NCI-H82 treated with DMSO at 0.1 percent for 48 hours (cell line): ENCODE measurements around the gene PDRG1.

Source experiments
- DNase-seq: peaks from one replicate; lab custom pipeline; 2025; ENCODE audit not compliant: unreplicated experiment; lab: John Stamatoyannopoulos, UW

The PDRG1 gene

GRCh38 chr20:31967830-31968249 lies 16.0 kb upstream of the PDRG1 start, which contains the start of gene XKR7:
XKR7 (plus strand) TSS chr20:31968151; CDS start chr20:31968176, 25 bp downstream.
- DNase-seq: peak; percentile 52

- DNase-seq: peak; percentile 53
Measured at GRCh38 chr20:31966991-31967655, 15.3 kb upstream of the PDRG1 start.

DNA sequence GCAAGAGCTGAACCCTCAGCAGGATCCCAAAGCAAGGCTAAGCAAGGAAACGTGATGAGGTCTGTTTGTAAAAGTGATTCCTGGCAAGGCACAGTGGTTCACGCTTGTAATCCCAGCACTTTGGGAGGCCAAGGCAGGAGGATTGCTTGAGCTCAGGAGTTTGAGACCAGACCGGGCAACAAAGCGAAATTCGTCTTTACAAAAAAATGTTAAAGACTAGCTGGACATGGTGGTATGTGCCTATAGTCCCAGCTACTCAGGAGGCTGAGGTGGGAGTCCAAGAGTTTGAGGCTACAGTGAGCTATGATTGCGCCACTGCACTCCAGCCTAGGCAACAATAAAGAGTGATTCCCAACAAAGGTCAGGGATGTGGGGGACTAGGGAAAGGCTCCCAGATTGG lies 12.0 kb upstream of the PDRG1 start:
- no peak for DNase-seq

DNA sequence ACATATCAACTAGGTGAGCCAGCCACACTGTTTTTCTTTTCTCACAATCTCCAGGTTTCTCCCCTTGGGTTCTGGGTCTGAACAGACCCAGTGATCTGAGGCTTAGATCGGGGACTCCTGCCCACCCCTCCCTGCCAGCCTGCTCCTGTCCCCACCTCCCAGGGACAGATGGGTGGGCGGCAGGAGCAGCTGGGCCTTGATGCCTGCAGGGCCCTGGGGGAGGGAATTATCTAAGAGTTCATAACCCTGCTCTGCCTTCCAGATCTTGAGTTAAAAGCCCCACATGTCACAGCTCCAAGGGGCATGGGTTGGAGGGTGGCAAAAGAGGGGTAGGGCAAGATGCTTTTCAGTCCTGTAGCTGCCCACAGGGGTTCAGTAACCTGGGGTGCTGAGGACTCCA lies 10.9 kb upstream of the PDRG1 start:
- peak; percentile 96 for DNase-seq

GRCh38 chr20:31956556-31957526 lies 5.0 kb upstream of the PDRG1 start:
- DNase-seq: peak; percentile 74

DNA sequence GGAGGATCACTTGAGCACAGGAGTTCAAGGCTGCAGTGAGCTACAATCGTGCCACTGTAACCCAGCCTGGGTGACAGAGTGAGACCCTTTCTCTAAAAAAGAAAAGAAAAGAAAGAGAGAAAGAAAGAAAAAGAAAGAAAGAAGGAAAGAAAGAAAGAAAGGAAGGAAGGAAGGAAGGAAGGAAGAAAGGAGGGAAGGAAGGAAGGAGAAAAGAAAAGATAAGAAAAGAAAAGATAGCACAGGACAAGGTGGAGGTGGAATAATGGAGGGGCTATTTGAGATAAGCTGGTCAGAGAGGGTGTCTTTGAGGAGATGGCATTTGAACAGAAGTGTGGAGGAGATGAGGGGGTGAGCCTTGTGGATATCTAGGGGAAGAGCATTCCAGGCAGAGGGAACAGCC lies 2.7 kb upstream of the PDRG1 start:
- DNase-seq: no peak

GRCh38 chr20:31953556-31954148 lies 1.8 kb upstream of the PDRG1 start:
- DNase-seq: no peak

DNA sequence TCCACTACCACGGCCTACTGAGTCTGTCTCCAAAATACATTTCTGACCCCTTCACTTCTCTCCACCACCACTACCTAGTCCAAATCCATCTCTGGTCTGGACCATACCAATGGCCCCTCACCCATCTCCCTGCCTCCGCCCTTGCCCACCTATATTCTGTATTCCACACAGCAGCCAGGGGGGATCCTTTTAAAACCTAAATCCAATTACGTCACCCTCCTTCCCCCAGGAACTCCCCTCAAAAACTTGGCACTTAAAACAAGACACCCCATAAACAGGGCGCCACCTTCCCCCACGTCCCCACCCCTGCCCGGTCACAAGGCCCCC lies 680 bp downstream of the PDRG1 start:
- no peak for DNase-seq

DNA sequence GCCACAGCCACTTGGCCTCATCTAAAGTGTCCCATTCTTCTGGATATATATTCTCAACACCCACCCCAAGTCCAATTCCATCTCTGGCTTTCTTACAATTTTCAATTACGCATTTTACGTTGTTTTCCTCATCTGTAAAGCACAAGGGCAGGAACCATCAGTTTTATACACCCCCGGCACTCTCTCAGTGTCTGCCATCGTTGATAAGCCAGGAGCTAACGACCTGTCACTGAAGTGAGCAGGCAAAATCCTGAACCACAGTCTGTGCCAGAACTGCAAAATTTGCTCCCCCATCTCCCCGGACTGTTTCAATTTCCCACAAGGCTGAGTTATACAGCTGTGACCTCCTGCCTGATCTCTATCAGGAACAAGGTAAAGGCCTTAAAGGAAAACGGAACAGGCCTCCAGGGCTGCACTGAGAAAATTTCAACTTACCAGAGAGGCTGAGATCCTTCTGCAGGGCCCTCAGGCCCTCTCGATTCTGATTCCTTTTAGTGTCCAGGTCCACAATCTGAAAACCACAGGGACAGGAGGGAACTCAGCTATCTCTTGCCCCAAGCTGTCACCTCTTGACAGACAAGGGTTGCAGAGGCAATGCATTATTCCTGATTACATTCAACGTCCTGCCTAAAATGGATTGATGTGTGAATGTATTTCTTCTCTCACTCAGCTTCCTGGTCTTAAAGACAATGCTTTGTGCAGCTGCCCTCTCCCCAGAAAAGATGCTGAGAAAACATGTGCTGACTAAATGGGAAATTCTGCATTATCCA lies 1.8 kb downstream of the PDRG1 start:
- no peak for DNase-seq

GRCh38 chr20:31948008-31948407 lies 3.8 kb downstream of the PDRG1 start:
- no peak for DNase-seq

- DNase-seq: no peak
Measured at GRCh38 chr20:31945785-31946184, 6.1 kb downstream of the PDRG1 start.

GRCh38 chr20:31945319-31945718 lies 6.5 kb downstream of the PDRG1 start:
- no peak for DNase-seq

- no peak for DNase-seq
Measured at GRCh38 chr20:31943052-31943471, 8.8 kb downstream of the PDRG1 start.

DNA sequence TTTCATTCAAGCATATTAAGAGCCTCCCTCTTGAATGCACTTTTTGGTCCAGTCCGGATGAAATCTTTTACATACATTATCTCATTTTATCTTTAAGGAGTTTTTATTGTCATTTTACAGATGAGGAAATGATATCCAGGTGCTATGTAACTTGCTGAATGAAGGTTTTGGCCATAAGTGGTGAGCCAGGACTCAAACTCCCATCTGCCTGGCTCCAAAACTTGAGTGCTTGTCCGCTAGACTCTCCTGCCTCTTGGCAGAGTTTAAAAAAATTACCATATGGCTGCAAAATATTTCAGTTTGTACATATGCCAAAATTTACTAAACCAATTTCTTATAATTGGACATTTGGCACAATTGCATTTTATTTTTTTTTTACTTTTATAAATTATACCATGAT lies 12.2 kb downstream of the PDRG1 start:
- DNase-seq: no peak

DNA sequence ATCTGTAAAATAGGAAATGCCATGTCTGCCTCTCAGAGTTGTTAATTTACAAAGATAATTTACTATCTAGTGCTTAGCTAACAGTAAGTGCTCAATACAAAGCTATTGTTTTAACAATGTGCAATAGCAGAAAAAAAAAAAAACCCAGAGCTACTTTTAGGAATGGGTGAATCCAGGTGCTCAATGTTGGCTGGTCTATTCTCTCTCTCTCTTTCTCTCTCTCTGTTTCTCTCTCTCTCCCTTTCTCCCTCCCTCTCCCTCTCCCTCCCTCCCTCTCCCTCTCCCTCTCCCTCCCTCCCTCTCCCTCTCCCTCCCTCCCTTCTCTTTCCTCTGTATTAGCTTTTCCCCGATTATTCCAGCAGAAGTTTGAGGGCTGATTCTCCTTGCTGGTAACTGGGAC lies 14.0 kb downstream of the PDRG1 start:
- no peak for DNase-seq

- DNase-seq: no peak
Measured at GRCh38 chr20:31936420-31936819, 15.4 kb downstream of the PDRG1 start.

DNA sequence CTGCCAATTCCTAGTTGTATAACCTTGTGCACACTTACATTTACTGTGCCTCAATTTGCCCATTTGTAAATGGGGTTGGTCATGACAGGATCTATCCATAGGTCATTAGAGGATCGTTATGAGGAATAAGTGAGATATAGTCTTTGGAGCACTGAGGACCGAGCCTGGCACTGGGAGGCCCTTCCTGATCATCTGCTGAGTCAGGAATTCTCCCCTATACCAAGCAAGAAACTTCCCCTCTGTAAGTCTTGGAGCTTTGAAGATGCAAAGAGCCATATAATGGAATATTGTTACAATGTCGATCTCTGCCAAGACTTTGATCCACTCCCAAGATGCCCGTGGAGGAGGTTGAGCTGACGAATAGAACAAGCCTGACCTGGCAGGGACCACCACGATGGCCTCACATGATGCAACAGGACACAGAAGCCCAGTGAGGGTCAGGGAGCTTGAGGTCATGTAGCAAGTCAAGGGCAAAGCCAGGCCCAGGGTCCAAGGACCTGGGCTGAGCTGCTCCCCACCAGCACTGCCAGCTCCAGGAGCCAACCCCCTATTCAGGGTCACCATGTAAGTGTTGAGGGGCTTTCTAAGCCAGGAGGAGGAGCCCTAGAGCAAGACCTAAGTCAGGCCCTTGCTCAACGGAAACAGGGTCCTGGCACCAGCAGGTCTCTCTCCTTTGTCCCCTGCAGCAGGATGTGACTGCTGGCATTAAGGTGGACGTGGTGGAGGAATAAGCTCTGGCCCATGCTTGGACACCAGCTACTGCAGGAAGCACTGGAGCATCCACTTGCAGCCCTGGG lies 16.7 kb downstream of the PDRG1 start:
- peak; percentile 6 for DNase-seq

DNA sequence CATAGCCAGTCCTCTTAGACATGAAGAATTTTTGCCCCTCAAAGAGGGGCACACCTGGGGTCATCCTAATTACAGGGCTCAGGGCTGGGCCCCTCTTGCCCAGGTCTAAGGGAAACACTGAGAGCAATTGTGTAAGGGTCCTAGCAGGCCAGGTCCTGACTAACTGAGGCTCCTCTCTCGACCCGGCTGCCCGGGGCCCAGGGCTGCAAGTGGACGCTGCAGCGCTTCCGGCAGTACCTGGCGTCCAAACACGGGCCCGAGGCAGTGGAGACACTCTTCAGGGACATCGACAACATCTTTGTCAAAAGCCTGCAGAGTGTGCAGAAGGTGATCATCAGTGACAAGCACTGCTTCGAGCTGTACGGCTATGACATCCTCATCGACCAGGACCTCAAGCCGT lies 17.4 kb downstream of the PDRG1 start:
- no peak for DNase-seq

GRCh38 chr20:31933698-31934097 lies 18.1 kb downstream of the PDRG1 start:
- no peak for DNase-seq

GRCh38 chr20:31930779-31931178 lies 21.1 kb downstream of the PDRG1 start:
- DNase-seq: no peak
